ENCODE data around the gene DISP3. TPM values are rescaled to one million over a fixed set of nuclear protein-coding genes. Genes with fewer than 3 reads are reported as not detected.

DISP3 gene
- total and polyA plus RNA-seq, 2 of the 13 experiments (the other 11 are each of a cell fraction or from before 2014, with no cell fraction given), result 0.08 to 0.13 TPM

DNA sequence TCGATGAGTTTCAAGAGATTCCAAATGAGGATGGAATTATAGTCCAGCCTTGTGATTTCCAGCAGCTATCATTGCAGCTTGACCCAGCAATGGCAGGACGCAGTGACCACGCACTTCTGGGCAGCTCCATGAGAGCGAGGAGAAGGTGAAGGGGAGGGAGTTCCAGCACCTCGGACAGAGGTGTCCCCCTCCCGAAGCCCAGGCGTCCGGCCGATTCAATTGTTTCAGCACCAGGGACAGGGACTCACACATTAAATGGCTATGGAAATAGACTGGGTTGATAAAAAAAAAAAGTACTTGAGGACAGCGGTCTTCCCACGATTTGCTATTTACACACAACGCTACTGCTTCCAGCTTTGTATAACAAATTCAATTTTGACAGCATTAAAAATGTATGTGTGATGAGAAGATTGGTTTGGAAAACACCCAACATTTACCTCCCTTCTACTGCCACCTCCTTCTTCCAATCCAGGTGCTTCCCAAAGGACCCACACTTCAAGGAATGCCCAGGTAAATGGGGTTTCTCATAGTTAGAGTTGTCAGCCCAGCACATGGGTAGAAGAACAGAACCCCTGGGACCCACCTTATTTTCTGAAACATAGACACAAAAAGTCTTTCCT, 71.8 kb downstream of the DISP3 start (continued):
- TF ChIP-seq, protein P1, sequence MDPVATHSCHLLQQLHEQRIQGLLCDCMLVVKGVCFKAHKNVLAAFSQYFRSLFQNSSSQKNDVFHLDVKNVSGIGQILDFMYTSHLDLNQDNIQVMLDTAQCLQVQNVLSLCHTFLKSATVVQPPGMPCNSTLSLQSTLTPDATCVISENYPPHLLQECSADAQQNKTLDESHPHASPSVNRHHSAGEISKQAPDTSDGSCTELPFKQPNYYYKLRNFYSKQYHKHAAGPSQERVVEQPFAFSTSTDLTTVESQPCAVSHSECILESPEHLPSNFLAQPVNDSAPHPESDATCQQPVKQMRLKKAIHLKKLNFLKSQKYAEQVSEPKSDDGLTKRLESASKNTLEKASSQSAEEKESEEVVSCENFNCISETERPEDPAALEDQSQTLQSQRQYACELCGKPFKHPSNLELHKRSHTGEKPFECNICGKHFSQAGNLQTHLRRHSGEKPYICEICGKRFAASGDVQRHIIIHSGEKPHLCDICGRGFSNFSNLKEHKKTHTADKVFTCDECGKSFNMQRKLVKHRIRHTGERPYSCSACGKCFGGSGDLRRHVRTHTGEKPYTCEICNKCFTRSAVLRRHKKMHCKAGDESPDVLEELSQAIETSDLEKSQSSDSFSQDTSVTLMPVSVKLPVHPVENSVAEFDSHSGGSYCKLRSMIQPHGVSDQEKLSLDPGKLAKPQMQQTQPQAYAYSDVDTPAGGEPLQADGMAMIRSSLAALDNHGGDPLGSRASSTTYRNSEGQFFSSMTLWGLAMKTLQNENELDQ (CRISPR knock-in tag; IDR thresholded peaks at IDR 0.05; ENCODE audit: borderline replicate concordance), result peak; percentile 99
- no peak for TF ChIP-seq ZNF496 (CRISPR knock-in tag; IDR thresholded peaks at IDR 0.05; ENCODE audit: insufficient replicate concordance)
- no peak for TF ChIP-seq ZNF572 (CRISPR knock-in tag; IDR thresholded peaks at IDR 0.05)
- no peak for TF ChIP-seq SMARCE1 (IDR thresholded peaks at IDR 0.05; ENCODE audit: borderline replicate concordance)
- TF ChIP-seq ZSCAN21 (CRISPR knock-in tag; IDR thresholded peaks at IDR 0.05; ENCODE audit: borderline replicate concordance), result peak; percentile 91
- TF ChIP-seq, protein P2, sequence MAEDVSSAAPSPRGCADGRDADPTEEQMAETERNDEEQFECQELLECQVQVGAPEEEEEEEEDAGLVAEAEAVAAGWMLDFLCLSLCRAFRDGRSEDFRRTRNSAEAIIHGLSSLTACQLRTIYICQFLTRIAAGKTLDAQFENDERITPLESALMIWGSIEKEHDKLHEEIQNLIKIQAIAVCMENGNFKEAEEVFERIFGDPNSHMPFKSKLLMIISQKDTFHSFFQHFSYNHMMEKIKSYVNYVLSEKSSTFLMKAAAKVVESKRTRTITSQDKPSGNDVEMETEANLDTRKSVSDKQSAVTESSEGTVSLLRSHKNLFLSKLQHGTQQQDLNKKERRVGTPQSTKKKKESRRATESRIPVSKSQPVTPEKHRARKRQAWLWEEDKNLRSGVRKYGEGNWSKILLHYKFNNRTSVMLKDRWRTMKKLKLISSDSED (CRISPR knock-in tag; IDR thresholded peaks at IDR 0.05), result no peak
- no peak for TF ChIP-seq ZKSCAN1 (IDR thresholded peaks at IDR 0.05; ENCODE audit: low read length)
- TF ChIP-seq, protein P3, sequence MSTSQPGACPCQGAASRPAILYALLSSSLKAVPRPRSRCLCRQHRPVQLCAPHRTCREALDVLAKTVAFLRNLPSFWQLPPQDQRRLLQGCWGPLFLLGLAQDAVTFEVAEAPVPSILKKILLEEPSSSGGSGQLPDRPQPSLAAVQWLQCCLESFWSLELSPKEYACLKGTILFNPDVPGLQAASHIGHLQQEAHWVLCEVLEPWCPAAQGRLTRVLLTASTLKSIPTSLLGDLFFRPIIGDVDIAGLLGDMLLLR (CRISPR knock-in tag; IDR thresholded peaks at IDR 0.05), result peak; percentile 81; the same call in 1 of the 2 replicates
- TF ChIP-seq NFYB (CRISPR knock-in tag; IDR thresholded peaks at IDR 0.05), result peak; percentile 28; the same call in 1 of the 2 replicates
- TF ChIP-seq, protein P4, sequence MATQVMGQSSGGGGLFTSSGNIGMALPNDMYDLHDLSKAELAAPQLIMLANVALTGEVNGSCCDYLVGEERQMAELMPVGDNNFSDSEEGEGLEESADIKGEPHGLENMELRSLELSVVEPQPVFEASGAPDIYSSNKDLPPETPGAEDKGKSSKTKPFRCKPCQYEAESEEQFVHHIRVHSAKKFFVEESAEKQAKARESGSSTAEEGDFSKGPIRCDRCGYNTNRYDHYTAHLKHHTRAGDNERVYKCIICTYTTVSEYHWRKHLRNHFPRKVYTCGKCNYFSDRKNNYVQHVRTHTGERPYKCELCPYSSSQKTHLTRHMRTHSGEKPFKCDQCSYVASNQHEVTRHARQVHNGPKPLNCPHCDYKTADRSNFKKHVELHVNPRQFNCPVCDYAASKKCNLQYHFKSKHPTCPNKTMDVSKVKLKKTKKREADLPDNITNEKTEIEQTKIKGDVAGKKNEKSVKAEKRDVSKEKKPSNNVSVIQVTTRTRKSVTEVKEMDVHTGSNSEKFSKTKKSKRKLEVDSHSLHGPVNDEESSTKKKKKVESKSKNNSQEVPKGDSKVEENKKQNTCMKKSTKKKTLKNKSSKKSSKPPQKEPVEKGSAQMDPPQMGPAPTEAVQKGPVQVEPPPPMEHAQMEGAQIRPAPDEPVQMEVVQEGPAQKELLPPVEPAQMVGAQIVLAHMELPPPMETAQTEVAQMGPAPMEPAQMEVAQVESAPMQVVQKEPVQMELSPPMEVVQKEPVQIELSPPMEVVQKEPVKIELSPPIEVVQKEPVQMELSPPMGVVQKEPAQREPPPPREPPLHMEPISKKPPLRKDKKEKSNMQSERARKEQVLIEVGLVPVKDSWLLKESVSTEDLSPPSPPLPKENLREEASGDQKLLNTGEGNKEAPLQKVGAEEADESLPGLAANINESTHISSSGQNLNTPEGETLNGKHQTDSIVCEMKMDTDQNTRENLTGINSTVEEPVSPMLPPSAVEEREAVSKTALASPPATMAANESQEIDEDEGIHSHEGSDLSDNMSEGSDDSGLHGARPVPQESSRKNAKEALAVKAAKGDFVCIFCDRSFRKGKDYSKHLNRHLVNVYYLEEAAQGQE (IDR thresholded peaks at IDR 0.05; ENCODE audit: borderline replicate concordance in 1 of 2, low read depth in 1 of 2, low read length in 2 of 2), result peak; percentile 94 to 99
- TF ChIP-seq EHMT2 (IDR thresholded peaks at IDR 0.05; ENCODE audit: borderline replicate concordance, low read depth, low read length), result peak; percentile 100
- TF ChIP-seq, protein P5, sequence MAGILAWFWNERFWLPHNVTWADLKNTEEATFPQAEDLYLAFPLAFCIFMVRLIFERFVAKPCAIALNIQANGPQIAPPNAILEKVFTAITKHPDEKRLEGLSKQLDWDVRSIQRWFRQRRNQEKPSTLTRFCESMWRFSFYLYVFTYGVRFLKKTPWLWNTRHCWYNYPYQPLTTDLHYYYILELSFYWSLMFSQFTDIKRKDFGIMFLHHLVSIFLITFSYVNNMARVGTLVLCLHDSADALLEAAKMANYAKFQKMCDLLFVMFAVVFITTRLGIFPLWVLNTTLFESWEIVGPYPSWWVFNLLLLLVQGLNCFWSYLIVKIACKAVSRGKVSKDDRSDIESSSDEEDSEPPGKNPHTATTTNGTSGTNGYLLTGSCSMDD (CRISPR knock-in tag; IDR thresholded peaks at IDR 0.05), result peak; percentile 92
- TF ChIP-seq ZNF501 (CRISPR knock-in tag; IDR thresholded peaks at IDR 0.05), result peak; percentile 76
- peak; percentile 98 for TF ChIP-seq ZNF331 (CRISPR knock-in tag; IDR thresholded peaks at IDR 0.05)
- TF ChIP-seq ONECUT2 (CRISPR knock-in tag; IDR thresholded peaks at IDR 0.05), result peak; percentile 70
- TF ChIP-seq GLI4 (CRISPR knock-in tag; IDR thresholded peaks at IDR 0.05; ENCODE audit: borderline replicate concordance), result peak; percentile 95
- peak; percentile 92; the same call in 1 of the 2 replicates for TF ChIP-seq ZFYVE20 (CRISPR knock-in tag; IDR thresholded peaks at IDR 0.05; ENCODE audit: borderline replicate concordance, low read depth)
- peak; percentile 92 for TF ChIP-seq ZNF12 (CRISPR knock-in tag; IDR thresholded peaks at IDR 0.05)

Data from HepG2 (cell line).